ENCODE results near the gene AGAP1. TPM values are rescaled to one million over a fixed set of nuclear protein-coding genes. Genes with fewer than 3 reads are reported as not detected.

Gene AGAP1
- total RNA-seq, 2 experiments from 2014 or later: 2.4 to 4.5 TPM

DNA sequence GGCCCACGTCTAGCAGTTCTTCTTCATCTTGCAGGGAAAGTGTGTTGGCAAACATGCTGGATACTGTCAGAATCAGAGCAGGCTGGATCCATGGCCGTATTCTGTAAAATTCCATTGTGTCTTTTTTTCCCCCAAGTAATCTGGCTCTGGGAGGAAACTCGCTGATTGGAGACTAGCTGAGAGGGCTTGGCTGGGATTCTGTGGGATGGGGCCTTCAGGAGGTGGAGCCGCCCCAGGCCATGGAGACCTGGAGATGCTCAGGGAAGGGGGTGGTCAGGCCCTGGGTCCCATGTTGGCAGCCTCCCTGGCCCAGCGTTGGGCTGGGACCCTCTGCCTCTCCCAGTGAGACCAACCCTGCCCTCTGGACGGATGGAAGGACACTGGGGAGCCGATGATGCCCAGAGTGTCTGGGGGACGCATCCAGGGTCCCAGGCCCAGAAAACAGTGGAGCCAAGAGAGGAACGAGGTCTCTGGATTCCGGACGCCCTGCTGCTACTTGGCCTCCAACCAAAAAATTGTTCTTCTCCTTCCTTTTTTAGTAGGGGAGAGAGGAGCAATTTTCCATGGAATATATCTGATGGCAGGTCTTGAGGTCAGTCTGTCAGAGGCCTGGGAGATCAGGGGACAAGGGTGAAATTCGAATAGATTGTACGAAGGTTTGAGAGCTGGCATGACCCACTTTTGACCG is 114.5 kb downstream of the AGAP1 start:
- ATAC-seq (ENCODE audit: low read depth) (no peak), DNase-seq (no peak)
- Mint-ChIP-seq H3K4me1 (no peaks in the 10 kb centered on the region), H3K27ac (no peak overlapping the region), H3K9me3 (peaks cover 1% of the 10 kb centered on the region), H3K4me3 (no peak overlapping the region), H3K36me3 (no peaks in the 10 kb centered on the region), H3K27me3 (no peaks in the 10 kb centered on the region)
- POLR2A ChIA-PET: no interaction called here

DNA sequence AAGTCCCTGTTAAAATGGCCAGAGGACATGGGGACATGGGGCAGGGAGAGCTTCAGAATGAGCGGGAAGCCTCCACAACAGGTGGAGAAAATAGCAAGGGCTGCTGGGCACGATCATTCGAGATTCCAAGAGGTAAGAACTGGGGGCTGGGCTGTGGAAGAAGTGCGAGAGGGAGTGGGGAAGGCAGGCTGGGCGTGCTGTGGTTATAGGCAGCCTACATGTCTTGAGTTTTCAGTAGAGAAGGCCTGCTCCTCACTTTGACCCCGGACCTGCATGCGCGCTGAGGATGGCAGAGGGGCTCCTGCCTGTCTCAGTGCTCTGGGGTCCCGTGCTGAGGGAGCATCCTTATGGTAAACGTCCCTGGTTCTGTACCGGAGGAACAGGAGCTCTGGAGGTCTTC is 115.5 kb downstream of the AGAP1 start:
- H3K36me3 Mint-ChIP-seq: no peaks in the 10 kb centered on the region
- H3K27ac Mint-ChIP-seq: no peak overlapping the region
- DNase-seq: no peak
- H3K4me1 Mint-ChIP-seq: no peaks in the 10 kb centered on the region
- no peak for ATAC-seq (ENCODE audit: low read depth)
- H3K9me3 Mint-ChIP-seq: peaks cover 1% of the 10 kb centered on the region
- H3K27me3 Mint-ChIP-seq: no peaks in the 10 kb centered on the region
- no peak overlapping the region for H3K4me3 Mint-ChIP-seq
- POLR2A ChIA-PET: interaction anchor here (0.6 kb wide), 1 partner anchor 336 kb away, joined by 3 read pairs; no protein-coding TSS in a partner anchor

DNA sequence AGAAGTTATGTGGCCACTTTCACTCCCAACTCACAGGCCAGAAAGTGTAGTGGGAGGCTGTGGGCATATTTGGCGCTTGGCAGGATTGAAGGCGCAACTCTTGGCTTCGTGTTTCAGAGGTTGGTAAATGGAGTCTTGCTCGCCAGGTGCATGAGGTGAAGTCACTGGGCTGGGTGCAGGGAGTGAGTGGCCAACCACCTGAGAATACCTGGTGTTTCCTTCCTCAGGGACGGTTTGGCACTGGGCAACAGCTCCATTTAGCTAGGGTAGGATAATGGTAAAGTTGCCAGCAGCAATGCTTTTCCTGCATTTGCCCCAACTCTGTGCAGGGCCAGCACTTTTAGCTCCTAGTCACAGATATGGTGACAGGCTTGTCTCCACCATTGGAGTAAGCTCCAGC is 115.9 kb downstream of the AGAP1 start:
- POLR2A ChIA-PET: interaction anchor here (0.6 kb wide), 1 partner anchor 336 kb away, joined by 3 read pairs; no protein-coding TSS in a partner anchor
- no peaks in the 10 kb centered on the region for H3K27me3 Mint-ChIP-seq
- H3K4me1 Mint-ChIP-seq: no peaks in the 10 kb centered on the region
- H3K36me3 Mint-ChIP-seq: no peaks in the 10 kb centered on the region
- peaks cover 1% of the 10 kb centered on the region for H3K9me3 Mint-ChIP-seq
- DNase-seq (no peak), ATAC-seq (ENCODE audit: low read depth) (no peak)
- H3K4me3 Mint-ChIP-seq: no peak overlapping the region
- no peak overlapping the region for H3K27ac Mint-ChIP-seq

DNA sequence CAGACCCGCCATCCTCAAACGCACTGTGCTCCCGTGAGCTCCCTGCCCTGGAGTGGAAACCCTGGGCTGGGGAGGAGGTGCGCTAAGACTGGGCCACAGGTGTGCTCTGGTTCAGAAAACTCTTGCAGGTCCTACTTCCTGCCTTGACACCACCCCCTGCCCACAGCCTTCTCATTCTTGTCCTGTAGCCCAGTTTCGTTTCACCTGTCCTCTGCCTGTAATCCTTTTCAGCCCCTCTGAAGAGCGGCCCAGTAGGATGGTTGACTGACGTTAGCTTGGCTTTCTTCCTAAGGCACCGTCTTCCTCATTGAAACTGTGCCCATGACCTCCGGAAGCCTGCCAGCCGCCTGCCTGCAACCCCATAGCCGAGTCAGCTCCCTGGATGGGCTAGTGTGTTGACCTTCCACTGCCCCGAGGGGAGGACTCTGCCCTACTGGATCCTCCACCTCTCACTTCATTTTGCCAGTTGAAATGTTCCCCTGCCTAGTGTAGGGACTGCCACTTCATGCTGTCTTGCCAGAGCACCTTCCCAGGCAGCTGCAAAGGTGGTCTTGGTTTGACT is 116.9 kb downstream of the AGAP1 start:
- Mint-ChIP-seq H3K9me3 (no peaks in the 10 kb centered on the region), H3K4me3 (no peak overlapping the region), H3K4me1 (no peaks in the 10 kb centered on the region), H3K27ac (no peak overlapping the region), H3K36me3 (no peaks in the 10 kb centered on the region), H3K27me3 (no peaks in the 10 kb centered on the region)
- no peak for DNase-seq
- POLR2A ChIA-PET: no interaction called here
- ATAC-seq (ENCODE audit: low read depth): no peak

DNA sequence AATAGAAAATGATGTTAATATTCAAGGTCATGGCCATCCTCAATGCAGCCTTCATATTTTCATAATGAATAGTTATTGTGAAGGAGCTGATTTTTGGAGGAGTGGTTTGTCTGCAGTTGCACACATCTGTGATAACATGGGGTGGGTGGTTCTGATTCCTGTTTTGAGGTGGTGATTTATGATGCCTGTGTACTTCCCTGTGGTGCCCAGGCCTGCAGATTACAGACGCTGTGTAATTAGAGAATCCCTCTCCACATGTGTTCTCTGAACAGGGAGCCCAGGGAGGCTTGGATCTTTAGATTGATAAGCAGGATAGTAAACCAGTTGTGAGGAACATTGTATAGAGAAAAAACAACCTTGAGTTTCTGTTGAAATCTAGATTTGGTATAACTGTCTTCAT is 117.5 kb downstream of the AGAP1 start:
- Mint-ChIP-seq H3K27me3 (no peaks in the 10 kb centered on the region), H3K4me3 (no peak overlapping the region), H3K9me3 (no peaks in the 10 kb centered on the region), H3K27ac (no peak overlapping the region), H3K36me3 (no peaks in the 10 kb centered on the region), H3K4me1 (no peaks in the 10 kb centered on the region)
- POLR2A ChIA-PET: no interaction called here
- DNase-seq: no peak
- no peak for ATAC-seq (ENCODE audit: low read depth)

DNA sequence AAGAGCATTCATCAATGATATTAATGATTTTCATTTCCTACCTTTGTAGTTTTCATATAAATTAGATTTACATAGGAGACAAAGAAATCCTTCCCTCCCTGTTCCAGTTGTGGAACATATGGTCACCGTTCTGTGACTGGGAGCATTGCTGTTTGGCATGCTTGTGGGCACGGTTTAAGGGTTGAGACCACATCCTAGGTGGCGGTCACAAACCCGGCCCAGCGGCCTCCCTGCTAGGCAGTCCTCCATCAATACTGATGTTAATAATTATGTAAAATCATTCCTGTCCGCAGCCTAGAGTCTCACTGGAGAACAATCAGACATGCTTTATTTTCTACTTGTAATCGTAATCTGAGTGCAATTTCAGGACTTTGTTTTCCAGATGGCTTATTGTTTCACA is 117.9 kb downstream of the AGAP1 start:
- no peak overlapping the region for H3K4me3 Mint-ChIP-seq

DNA sequence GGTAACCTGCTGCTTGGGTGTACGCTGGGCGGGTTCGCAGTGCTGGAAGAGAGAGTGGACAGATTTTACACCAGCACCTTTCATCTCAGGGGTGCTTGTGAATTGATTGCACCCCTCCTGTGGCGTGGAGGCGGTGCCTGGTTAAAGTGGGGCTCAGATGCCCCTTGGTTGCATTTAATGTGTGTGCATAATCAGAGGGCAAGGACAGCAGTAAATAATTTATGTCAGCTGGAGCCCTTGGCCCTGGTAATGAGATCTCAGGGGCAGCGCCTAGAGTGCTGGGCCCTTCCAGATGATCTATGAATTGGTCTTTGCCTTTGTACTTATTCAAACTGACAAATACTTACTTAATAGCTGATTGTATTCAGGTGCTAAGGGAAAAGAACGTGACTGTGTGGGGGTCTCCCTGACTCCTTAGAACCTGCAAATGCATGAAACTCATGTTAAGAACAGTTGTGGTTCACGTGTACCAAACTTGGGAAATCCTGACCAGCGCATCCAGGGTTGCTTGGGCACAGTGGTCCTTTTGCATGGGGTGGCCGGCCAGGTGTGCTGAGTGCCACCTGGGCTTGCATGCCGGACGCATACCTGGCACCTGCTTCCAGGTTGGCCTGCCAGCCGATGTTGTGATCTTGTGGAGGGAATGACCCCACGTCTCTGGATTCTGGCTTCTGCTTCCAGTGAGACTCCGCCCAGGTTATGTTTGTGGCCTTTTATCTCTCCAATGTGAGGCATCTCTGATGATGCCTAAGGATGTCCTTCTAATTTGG is 118.5 kb downstream of the AGAP1 start:
- ATAC-seq (ENCODE audit: low read depth): no peak
- Mint-ChIP-seq H3K27me3 (no peaks in the 10 kb centered on the region), H3K36me3 (no peaks in the 10 kb centered on the region), H3K9me3 (no peaks in the 10 kb centered on the region), H3K4me3 (no peak overlapping the region), H3K27ac (no peak overlapping the region), H3K4me1 (no peaks in the 10 kb centered on the region)
- POLR2A ChIA-PET: no interaction called here
- DNase-seq: no peak

More for the DNA sequence above, 117.9 kb downstream of the AGAP1 start:
- Mint-ChIP-seq H3K4me1 (no peaks in the 10 kb centered on the region), H3K27ac (no peak overlapping the region), H3K9me3 (no peaks in the 10 kb centered on the region), H3K27me3 (no peaks in the 10 kb centered on the region), H3K36me3 (no peaks in the 10 kb centered on the region)
- DNase-seq (no peak), ATAC-seq (ENCODE audit: low read depth) (no peak)
- POLR2A ChIA-PET: no interaction called here

DNA sequence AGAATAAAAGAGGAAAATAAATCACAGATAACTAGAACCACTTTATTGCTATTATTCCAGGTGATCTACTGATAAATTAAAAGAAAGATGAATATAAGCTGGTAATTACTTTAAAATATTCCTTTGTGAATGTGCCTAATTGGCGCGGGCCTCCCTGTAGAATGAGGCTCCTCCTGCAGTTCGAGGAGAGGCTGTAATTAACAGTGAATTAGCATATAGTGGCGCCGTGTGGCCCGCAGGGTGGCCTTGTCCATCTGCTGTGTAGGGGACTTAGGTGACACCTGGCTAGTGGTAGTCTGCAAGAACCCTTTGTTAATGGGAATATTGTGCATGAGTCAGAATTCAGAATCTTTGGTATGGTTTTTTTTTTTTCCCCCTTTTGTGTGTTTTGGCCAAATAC is 119.8 kb downstream of the AGAP1 start:
- POLR2A ChIA-PET: no interaction called here
- H3K27me3 Mint-ChIP-seq: peaks cover 3% of the 10 kb centered on the region
- ATAC-seq (ENCODE audit: low read depth) (no peak), DNase-seq (no peak)
- no peaks in the 10 kb centered on the region for H3K36me3 Mint-ChIP-seq
- no peak overlapping the region for H3K27ac Mint-ChIP-seq
- no peak overlapping the region for H3K4me3 Mint-ChIP-seq
- no peaks in the 10 kb centered on the region for H3K4me1 Mint-ChIP-seq
- H3K9me3 Mint-ChIP-seq: no peaks in the 10 kb centered on the region

DNA sequence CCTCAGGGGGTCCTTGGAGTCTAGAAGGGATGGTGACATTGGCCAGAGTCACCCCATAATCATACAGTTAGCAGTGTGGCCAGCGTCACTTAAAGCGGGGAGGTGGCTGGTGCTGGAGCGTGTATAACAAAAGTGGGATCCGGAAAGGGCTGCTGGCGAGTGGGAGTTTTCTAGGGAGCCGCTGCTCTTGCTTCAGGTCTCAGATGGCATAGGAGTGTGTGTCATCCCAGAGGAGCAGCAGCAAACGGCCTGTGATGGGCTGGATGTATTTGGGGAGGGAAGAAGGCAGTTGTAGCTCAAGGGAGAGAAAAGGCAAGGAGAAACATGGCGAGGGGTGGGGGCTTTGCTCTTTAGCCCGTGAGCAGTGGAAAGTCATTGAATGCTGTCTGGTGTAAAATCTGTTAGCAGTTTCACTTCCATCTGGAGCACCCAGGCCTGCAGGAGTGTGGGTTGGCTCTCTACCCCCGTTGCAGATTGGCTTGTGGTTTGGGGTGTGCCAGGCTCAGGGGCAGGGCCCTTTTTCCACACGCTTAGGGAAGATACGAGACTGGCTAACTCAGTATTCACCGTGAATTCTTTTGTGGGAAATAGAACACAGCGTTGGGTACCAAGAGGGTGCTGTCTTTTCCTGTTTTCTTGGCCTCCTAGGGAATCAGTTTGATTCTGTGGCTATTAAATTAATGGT is 120.5 kb downstream of the AGAP1 start:
- Mint-ChIP-seq H3K9me3 (no peaks in the 10 kb centered on the region), H3K4me3 (no peak overlapping the region), H3K36me3 (no peaks in the 10 kb centered on the region), H3K4me1 (no peaks in the 10 kb centered on the region), H3K27ac (no peak overlapping the region), H3K27me3 (peaks cover 3% of the 10 kb centered on the region)
- POLR2A ChIA-PET: no interaction called here
- no peak for ATAC-seq (ENCODE audit: low read depth)
- no peak for DNase-seq

DNA sequence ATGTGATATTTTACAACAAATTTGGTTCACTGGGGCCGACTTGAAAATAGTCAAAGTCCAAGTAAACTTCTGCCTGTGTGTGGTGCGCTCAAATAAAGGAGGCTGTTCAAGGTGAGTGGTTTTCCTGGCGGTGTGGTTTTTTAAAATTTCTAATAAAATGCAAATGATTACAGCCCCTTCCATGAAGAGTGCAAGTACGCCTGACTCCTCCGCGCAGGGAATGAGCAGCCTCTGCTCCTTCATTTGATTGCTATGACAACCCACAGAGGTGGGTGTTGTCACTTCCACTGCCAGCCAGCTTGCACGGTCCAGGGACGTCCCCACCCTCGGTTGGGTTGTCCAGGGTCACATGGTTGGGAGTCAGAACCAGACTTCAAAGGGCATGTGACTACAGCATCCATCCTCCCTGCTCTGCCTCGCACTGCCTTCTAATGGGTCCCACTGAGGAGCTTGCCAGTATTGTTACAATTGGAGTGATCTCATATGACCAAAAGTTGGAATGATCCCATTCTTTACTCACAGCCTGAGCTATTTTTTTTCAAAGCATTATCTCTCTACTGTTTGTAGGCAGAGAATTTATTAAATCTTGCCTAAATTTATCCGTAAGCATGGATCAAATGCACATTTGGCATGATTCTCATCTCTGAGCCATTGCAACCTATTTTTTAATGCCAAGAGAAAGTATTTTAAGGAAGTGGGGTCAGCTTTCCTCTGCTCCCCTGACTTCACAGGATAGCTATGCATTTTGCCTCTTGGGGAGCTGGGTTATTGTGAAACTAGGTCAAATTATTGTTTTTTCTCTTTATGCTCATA is 121.3 kb downstream of the AGAP1 start:
- no peak for ATAC-seq (ENCODE audit: low read depth)
- H3K4me1 Mint-ChIP-seq: no peaks in the 10 kb centered on the region
- peaks cover 3% of the 10 kb centered on the region for H3K27me3 Mint-ChIP-seq
- no peak overlapping the region for H3K4me3 Mint-ChIP-seq
- H3K27ac Mint-ChIP-seq: no peak overlapping the region
- H3K36me3 Mint-ChIP-seq: no peaks in the 10 kb centered on the region
- DNase-seq: no peak
- POLR2A ChIA-PET: no interaction called here
- H3K9me3 Mint-ChIP-seq: no peaks in the 10 kb centered on the region

DNA sequence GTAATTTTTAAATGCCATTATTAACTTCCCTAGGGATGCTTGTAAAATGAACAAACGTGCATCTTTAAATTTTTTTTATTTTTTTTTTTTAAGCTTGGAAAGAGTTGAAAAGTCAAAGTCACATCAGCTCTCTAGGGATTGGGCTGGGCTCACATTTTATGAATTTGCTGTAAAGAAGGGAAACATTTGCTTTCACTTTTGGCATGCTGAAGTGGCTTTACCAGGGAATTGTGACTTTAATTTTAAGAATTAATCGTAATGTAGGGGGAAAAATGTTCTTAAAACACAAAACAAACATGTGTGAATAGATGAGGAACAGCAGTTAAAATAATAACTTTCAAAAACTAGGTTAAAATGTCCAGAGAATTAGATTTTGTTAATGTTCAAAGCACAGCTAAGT is 123.0 kb downstream of the AGAP1 start:
- H3K9me3 Mint-ChIP-seq: no peaks in the 10 kb centered on the region
- no peak overlapping the region for H3K4me3 Mint-ChIP-seq
- H3K36me3 Mint-ChIP-seq: no peaks in the 10 kb centered on the region
- no peaks in the 10 kb centered on the region for H3K4me1 Mint-ChIP-seq
- H3K27me3 Mint-ChIP-seq: peaks cover 3% of the 10 kb centered on the region
- no peak overlapping the region for H3K27ac Mint-ChIP-seq
- POLR2A ChIA-PET: no interaction called here
- ATAC-seq (ENCODE audit: low read depth) (no peak), DNase-seq (no peak)

DNA sequence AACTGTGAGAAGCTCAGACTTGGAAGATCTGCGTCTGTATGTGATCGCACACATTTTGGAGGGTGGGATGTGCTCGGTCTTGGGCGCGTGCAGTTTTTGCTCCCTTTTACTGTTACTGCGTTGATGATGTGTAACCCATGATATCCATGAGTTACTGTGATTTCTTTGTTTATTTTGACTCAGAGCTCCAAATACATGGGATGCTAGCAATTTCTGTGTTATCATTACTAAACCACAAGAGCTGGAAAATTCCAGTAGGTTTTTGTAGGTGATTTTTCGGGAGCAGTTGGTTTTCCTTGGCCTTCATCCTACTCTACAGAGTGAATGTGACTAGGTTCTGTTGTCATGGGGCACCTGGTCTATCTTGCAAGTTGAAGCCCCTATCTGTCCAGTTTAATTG is 124.2 kb downstream of the AGAP1 start:
- no peaks in the 10 kb centered on the region for H3K4me1 Mint-ChIP-seq
- ATAC-seq (ENCODE audit: low read depth) (no peak), DNase-seq (no peak)
- no peaks in the 10 kb centered on the region for H3K9me3 Mint-ChIP-seq
- H3K4me3 Mint-ChIP-seq: no peak overlapping the region
- peaks cover 3% of the 10 kb centered on the region for H3K27me3 Mint-ChIP-seq
- H3K27ac Mint-ChIP-seq: no peak overlapping the region
- no peaks in the 10 kb centered on the region for H3K36me3 Mint-ChIP-seq
- POLR2A ChIA-PET: no interaction called here

DNA sequence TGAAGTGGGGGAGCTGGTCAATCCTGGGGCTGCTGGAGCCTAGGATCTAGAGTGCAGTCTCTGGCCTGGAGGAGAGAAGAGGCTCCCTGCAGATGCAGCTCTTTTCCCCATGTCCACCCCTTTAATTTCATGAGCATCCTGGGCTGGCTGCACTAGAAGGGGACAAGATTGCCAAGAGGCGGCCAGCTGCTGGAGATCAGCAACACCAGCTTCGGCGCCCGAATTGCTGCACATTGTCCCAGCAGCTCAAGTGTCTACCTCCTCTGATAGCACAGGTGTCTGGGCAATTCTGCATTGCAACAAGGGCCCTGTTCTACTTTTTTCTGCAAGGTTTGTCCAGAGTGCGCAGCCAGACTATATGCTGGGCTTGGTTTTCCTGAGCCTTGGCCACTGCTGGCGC is 125.7 kb downstream of the AGAP1 start:
- Mint-ChIP-seq H3K4me3 (no peak overlapping the region), H3K27ac (no peak overlapping the region)
- DNase-seq: no peak

More for the DNA sequence above, 125.7 kb downstream of the AGAP1 start:
- Mint-ChIP-seq H3K27me3 (peaks cover 3% of the 10 kb centered on the region), H3K4me1 (no peaks in the 10 kb centered on the region), H3K36me3 (no peaks in the 10 kb centered on the region), H3K9me3 (no peaks in the 10 kb centered on the region)
- ATAC-seq (ENCODE audit: low read depth): no peak
- POLR2A ChIA-PET: no interaction called here
